HEK293 (cell line): ENCODE results near the gene LIMA1.
A peak's percentile ranks its signal among the peaks of the same experiment; 100 is the strongest.

ENCODE experiments used
- CTCF ChIA-PET: fragments of 350-600 bp; formaldehyde crosslinking; extraction: SDS; loops from one replicate; lab custom pipeline; 2021; ENCODE audit warnings: antibody characterized with exemption; lab: Yijun Ruan, JAX
- POLR2A ChIA-PET: fragments of 300-600 bp; formaldehyde crosslinking; extraction: SDS; loops from one replicate; lab custom pipeline; 2020; ENCODE audit warnings: antibody characterized with exemption, inconsistent platforms; lab: Yijun Ruan, JAX
- H3K27ac ChIP-seq: fragments of 200-500 bp; sonication (Bioruptor generic); 2 replicates; pipeline ENCODE4 v1.5.1; 2014; ENCODE audit warnings: low read depth, low read length, control low read depth, inconsistent platforms; ENCODE audit errors: extremely low read depth
- H3K36me3 ChIP-seq, 2 experiments: fragments of 200-500 bp in 1 of 2; sonication (Bioruptor generic) in 1 of 2; 1 replicate in 1 of 2; 2 replicates in 1 of 2; pipeline ENCODE4 v1.5.1; 2014 to 2017; ENCODE audit warnings: inconsistent platforms in 2 of 2, low read length in 2 of 2; ENCODE audit not compliant: control insufficient read depth in 2 of 2, insufficient read depth in 1 of 2
- H3K4me1 ChIP-seq: fragments of 200-500 bp; sonication (Bioruptor generic); 2 replicates; pipeline ENCODE4 v1.5.1; 2014; ENCODE audit warnings: mild to moderate bottlenecking, low read length, inconsistent platforms; ENCODE audit not compliant: control insufficient read depth, insufficient read depth
- H3K4me3 ChIP-seq: 2 replicates; pipeline ENCODE4 v1.5.1; 2011; ENCODE audit warnings: low read depth, mild to moderate bottlenecking, control low read depth, low read length, moderate library complexity
- H3K9me3 ChIP-seq: fragments of 200-500 bp; sonication (Bioruptor generic); 2 replicates; pipeline ENCODE4 v1.5.1; 2014; ENCODE audit warnings: low read depth, low read length, inconsistent platforms; ENCODE audit not compliant: control insufficient read depth, insufficient read depth
- FEZF1 ChIP-seq: fragments of 450-650 bp; formaldehyde crosslinking; IDR thresholded peaks from 2 replicates; pipeline ENCODE4 v1.5.1; 2016; ENCODE audit warnings: missing biosample characterization, missing genetic modification characterization
- GLIS1 ChIP-seq: fragments of 450-650 bp; formaldehyde crosslinking; IDR thresholded peaks from 2 replicates; pipeline ENCODE4 v1.5.1; 2016; ENCODE audit warnings: missing biosample characterization, missing genetic modification characterization
- IKZF3 ChIP-seq: fragments of 450-650 bp; IDR thresholded peaks from 2 replicates; pipeline ENCODE4 v1.5.0; 2018; ENCODE audit warnings: missing biosample characterization, mild to moderate bottlenecking, missing genetic modification characterization, moderate library complexity
- MEIS1 ChIP-seq: sonication (generic); formaldehyde crosslinking; IDR thresholded peaks from 2 replicates; pipeline ENCODE4 v1.8.1; 2022; ENCODE audit warnings: missing genetic modification reagents, mild to moderate bottlenecking, borderline replicate concordance
- MYNN ChIP-seq: fragments of 450-650 bp; formaldehyde crosslinking; IDR thresholded peaks from 2 replicates; pipeline ENCODE4 v1.5.1; 2016; ENCODE audit warnings: missing biosample characterization, missing genetic modification characterization, borderline replicate concordance
- OVOL3 ChIP-seq: fragments of 450-650 bp; formaldehyde crosslinking; IDR thresholded peaks from 2 replicates; pipeline ENCODE4 v1.5.1; 2016; ENCODE audit warnings: missing biosample characterization, missing genetic modification characterization
- PRDM6 ChIP-seq: fragments of 450-650 bp; formaldehyde crosslinking; IDR thresholded peaks from 2 replicates; pipeline ENCODE4 v1.5.1; 2017; ENCODE audit warnings: missing biosample characterization, missing genetic modification characterization
- TSHZ1 ChIP-seq: fragments of 450-650 bp; formaldehyde crosslinking; IDR thresholded peaks from 2 replicates; pipeline ENCODE4 v1.5.1; 2016; ENCODE audit warnings: missing biosample characterization, missing genetic modification characterization, borderline replicate concordance
- WT1 ChIP-seq: fragments of 450-650 bp; formaldehyde crosslinking; IDR thresholded peaks from 2 replicates; pipeline ENCODE4 v1.5.1; 2016; ENCODE audit warnings: missing biosample characterization, missing genetic modification characterization
- ZBTB7A ChIP-seq: fragments of 450-650 bp; formaldehyde crosslinking; IDR thresholded peaks from 2 replicates; pipeline ENCODE4 v1.5.1; 2016; ENCODE audit warnings: low read depth, missing biosample characterization, missing genetic modification characterization
- ZBTB8A ChIP-seq: fragments of 450-650 bp; formaldehyde crosslinking; IDR thresholded peaks from 2 replicates; pipeline ENCODE4 v1.5.1; 2016; ENCODE audit warnings: missing biosample characterization, missing genetic modification characterization
- ZEB2 ChIP-seq: fragments of 450-650 bp; formaldehyde crosslinking; IDR thresholded peaks from 2 replicates; pipeline ENCODE4 v1.5.1; 2016; ENCODE audit warnings: missing biosample characterization, missing genetic modification characterization
- ZNF175 ChIP-seq: fragments of 450-650 bp; formaldehyde crosslinking; IDR thresholded peaks from 2 replicates; pipeline ENCODE4 v1.5.1; 2016; ENCODE audit warnings: missing biosample characterization, missing genetic modification characterization
- ZNF585B ChIP-seq: fragments of 450-650 bp; formaldehyde crosslinking; IDR thresholded peaks from 2 replicates; pipeline ENCODE4 v1.5.1; 2016; ENCODE audit warnings: missing biosample characterization, missing genetic modification characterization
- ZNF600 ChIP-seq: fragments of 450-650 bp; formaldehyde crosslinking; IDR thresholded peaks from 2 replicates; pipeline ENCODE4 v1.5.1; 2016; ENCODE audit warnings: missing biosample characterization, missing genetic modification characterization
- ZNF629 ChIP-seq: fragments of 450-650 bp; formaldehyde crosslinking; IDR thresholded peaks from 2 replicates; pipeline ENCODE4 v1.5.1; 2017; ENCODE audit warnings: missing biosample characterization, missing genetic modification characterization
- ZNF704 ChIP-seq: fragments of 450-650 bp; formaldehyde crosslinking; IDR thresholded peaks from 2 replicates; pipeline ENCODE4 v1.5.1; 2016; ENCODE audit warnings: missing biosample characterization, missing genetic modification characterization
- ZSCAN30 ChIP-seq: fragments of 450-650 bp; IDR thresholded peaks from 2 replicates; pipeline ENCODE4 v1.5.1; 2018; ENCODE audit warnings: missing biosample characterization, mild to moderate bottlenecking, missing genetic modification characterization, moderate library complexity
- ZSCAN4 ChIP-seq: fragments of 450-650 bp; formaldehyde crosslinking; IDR thresholded peaks from 2 replicates; pipeline ENCODE4 v1.5.1; 2017; ENCODE audit warnings: missing biosample characterization, missing genetic modification characterization

Gene LIMA1

GRCh38 chr12:50195832-50196231, 87.5 kb downstream of the LIMA1 start (continued):
- TF ChIP-seq ZBTB8A (tag by site-specific recombination) = peak; percentile 52
- peak; percentile 98 for TF ChIP-seq PRDM6 (tag by site-specific recombination)
- peak; percentile 54; the same call in 1 of the 2 replicates for TF ChIP-seq MYNN (tag by site-specific recombination)
- no peak for TF ChIP-seq MEIS1 (CRISPR knock-in tag)
- peak; percentile 75; the same call in 1 of the 2 replicates for TF ChIP-seq ZSCAN30
- TF ChIP-seq ZNF600 (tag by site-specific recombination) = peak; percentile 65; the same call in 1 of the 2 replicates
- 0 out of 2 replicates have a peak, but pooled peaks have one; percentile 22 for TF ChIP-seq ZNF629
- 0 out of 2 replicates have a peak, but pooled peaks have one; percentile 47 for TF ChIP-seq IKZF3 (tag by site-specific recombination)
- peak; percentile 100 for TF ChIP-seq OVOL3 (tag by site-specific recombination)
- peak; percentile 49; the same call in 1 of the 2 replicates for TF ChIP-seq ZEB2 (tag by site-specific recombination)
- TF ChIP-seq WT1 (tag by site-specific recombination) = peak; percentile 10; the same call in 1 of the 2 replicates
- TF ChIP-seq TSHZ1 (tag by site-specific recombination) = peak; percentile 27; the same call in 1 of the 2 replicates
- peak; percentile 30; the same call in 1 of the 2 replicates for TF ChIP-seq ZNF585B (tag by site-specific recombination)
- TF ChIP-seq ZNF175 (tag by site-specific recombination) = no peak
- TF ChIP-seq GLIS1 (tag by site-specific recombination) = 0 out of 2 replicates have a peak, but pooled peaks have one; percentile 15

- H3K4me3 ChIP-seq = no peak overlapping the region
- peaks cover 11 to 15% of the 10 kb centered on the region in 2 experiments; a peak in 2 of 3 replicates for H3K36me3 ChIP-seq
- peak; percentile 32; the same call in 1 of the 2 replicates for TF ChIP-seq ZSCAN4 (tag by site-specific recombination)
- no peak for TF ChIP-seq ZBTB7A (tag by site-specific recombination)
- peak; percentile 73 for TF ChIP-seq PRDM6 (tag by site-specific recombination)
- TF ChIP-seq FEZF1 (tag by site-specific recombination) = 0 out of 2 replicates have a peak, but pooled peaks have one; percentile 45
- TF ChIP-seq ZNF704 (tag by site-specific recombination) = no peak
These were observed 90.4 kb downstream of the LIMA1 start for GRCh38 chr12:50192908-50193307.

More at GRCh38 chr12:50192908-50193307, 90.4 kb downstream of the LIMA1 start:
- Histone ChIP-seq H3K4me1 (peaks cover 23% of the 10 kb centered on the region), H3K27ac (no peak overlapping the region), H3K9me3 (no peaks in the 10 kb centered on the region)
- CTCF ChIA-PET = no interaction called here
- POLR2A ChIA-PET = no interaction called here
